ENCODE measurements around the gene KIF11.

The KIF11 gene

GRCh38 chr10:92702301-92702916 is 109.5 kb downstream of the KIF11 start:
- no peak for DNase-seq (ENCODE audit: low read depth in 2 of 2, low spot score in 1 of 2)

Data from stimulated activated CD8-positive, alpha-beta memory T cell treated with anti-CD3 and anti-CD28 coated beads, Interleukin-4, amount 100 ng/mL, for 1 hour (primary cell).